ENCODE results near the gene CLBA1.
"Not testable (repeated sequence)": the region's sequence is repeated elsewhere in the genome, so short reads cannot be mapped to it uniquely, and the experiment has no call there.

Gene CLBA1
- 5.4 reads per million, percentile 21 among the genes with 10 or more reads in this experiment for total RNA-seq

- peak; percentile 81 for DNase-seq
These were observed at the start of gene CLBA1 for GRCh38 chr14:104985675-104986486. Gene CLBA1 (plus strand): TSS chr14:104985788. CDS start chr14:104986432, 644 bp downstream.

GRCh38 chr14:104935955-104936354 is 49.6 kb upstream of the CLBA1 start:
- no peak for DNase-seq

- DNase-seq, result no peak
These were observed 49.0 kb upstream of the CLBA1 start for GRCh38 chr14:104936361-104937155.

- no peak for DNase-seq
These were observed 48.4 kb upstream of the CLBA1 start for GRCh38 chr14:104937161-104937560.

GRCh38 chr14:104937694-104938365 is 47.8 kb upstream of the CLBA1 start:
- DNase-seq, result no peak

- no peak for DNase-seq
These were observed 47.2 kb upstream of the CLBA1 start for GRCh38 chr14:104938436-104938835.

GRCh38 chr14:104938960-104939359 is 46.6 kb upstream of the CLBA1 start:
- no peak for DNase-seq

- no peak for DNase-seq
These were observed 45.8 kb upstream of the CLBA1 start for GRCh38 chr14:104939666-104940410.

- no peak for DNase-seq
These were observed 45.0 kb upstream of the CLBA1 start for GRCh38 chr14:104940526-104941150.

- DNase-seq, result no peak
These were observed 43.9 kb upstream of the CLBA1 start for GRCh38 chr14:104941508-104942365.

- no peak for DNase-seq
These were observed 43.0 kb upstream of the CLBA1 start for GRCh38 chr14:104942586-104942985.

- not testable (repeated sequence) for DNase-seq
These were observed 42.2 kb upstream of the CLBA1 start for GRCh38 chr14:104943216-104944015.

- not testable (repeated sequence) for DNase-seq
These were observed 41.6 kb upstream of the CLBA1 start for GRCh38 chr14:104944016-104944308.

GRCh38 chr14:104944436-104945205 is 41.0 kb upstream of the CLBA1 start:
- DNase-seq, result not testable (repeated sequence)

- DNase-seq, result not testable (repeated sequence)
These were observed 40.3 kb upstream of the CLBA1 start for GRCh38 chr14:104945266-104945665.

- not testable (repeated sequence) for DNase-seq
These were observed 39.3 kb upstream of the CLBA1 start for GRCh38 chr14:104945986-104946965.

- not testable (repeated sequence) for DNase-seq
These were observed 38.4 kb upstream of the CLBA1 start for GRCh38 chr14:104947201-104947600.

Measured in effector CD4-positive, alpha-beta T cell (primary cell).